ENCODE measurements around the gene UNC45A. TPM values are rescaled to one million over a fixed set of nuclear protein-coding genes. Genes with fewer than 3 reads are reported as not detected.
A peak's percentile ranks its signal among the peaks of the same experiment; 100 is the strongest.

Gene UNC45A
- total RNA-seq, 2 experiments from 2014 or later, result 46.1 to 68.0 TPM

- Histone ChIP-seq H3K9me3 (ENCODE audit: low read length) (no peaks in the 10 kb centered on the region), H3K36me3 (ENCODE audit: insufficient read depth, low read length) (peaks cover 25% of the 10 kb centered on the region; the same call in 1 of the 2 replicates), H3K79me2 (ENCODE audit: insufficient read depth, low read depth, low read length) (peaks cover 96% of the 10 kb centered on the region), H3K27ac (ENCODE audit: low read depth, low read length, poor library complexity, severe bottlenecking) (peak overlapping the region; percentile 3), H2AFZ (ENCODE audit: low read length) (no peak overlapping the region), H4K20me1 (ENCODE audit: insufficient read depth, low read length) (peaks cover 18% of the 10 kb centered on the region), H3K4me3 (ENCODE audit: low read depth, low read length, poor library complexity, severe bottlenecking) (peak overlapping the region; percentile 84), H3K9me2 (ENCODE audit: insufficient read depth, low read length) (no peaks in the 10 kb centered on the region), H3K4me1 (ENCODE audit: insufficient read depth, low read length, poor library complexity, severe bottlenecking) (peaks cover 59% of the 10 kb centered on the region), H3K4me2 (ENCODE audit: low read length) (peak overlapping the region; percentile 97)
- CTCF ChIA-PET (ENCODE audit: unreplicated experiment), result interaction anchor here (0.7 kb wide), 1 partner anchor 1167 kb away, joined by 4 read pairs; no protein-coding TSS in a partner anchor
- no TSS peak for BruUV-seq (replicated peaks)
- intact Hi-C loops (cut with micrococcal nuclease; ENCODE audit: unreplicated experiment), result loop anchor here (10.0 kb wide), 1 partner anchor 757 kb away; the partner anchor contains the start of genes CIB1 and GDPGP1
- POLR2A ChIA-PET, result interaction anchor here (0.7 kb wide), 1 partner anchor 58 kb away, joined by 4 read pairs; no protein-coding TSS in a partner anchor
- DNase-seq (ENCODE audit: low spot score), result peak; percentile 6
- no peak for TF ChIP-seq EZH2phosphoT487 (IDR thresholded peaks at IDR 0.05; ENCODE audit: borderline replicate concordance, low read depth, low read length)
- TF ChIP-seq CTCF (conservative IDR thresholded peaks at IDR 0.05; ENCODE audit: low read length), result no peak
Measured at GRCh38 chr15:90991587-90992285, 56.7 kb downstream of the UNC45A start.

DNA sequence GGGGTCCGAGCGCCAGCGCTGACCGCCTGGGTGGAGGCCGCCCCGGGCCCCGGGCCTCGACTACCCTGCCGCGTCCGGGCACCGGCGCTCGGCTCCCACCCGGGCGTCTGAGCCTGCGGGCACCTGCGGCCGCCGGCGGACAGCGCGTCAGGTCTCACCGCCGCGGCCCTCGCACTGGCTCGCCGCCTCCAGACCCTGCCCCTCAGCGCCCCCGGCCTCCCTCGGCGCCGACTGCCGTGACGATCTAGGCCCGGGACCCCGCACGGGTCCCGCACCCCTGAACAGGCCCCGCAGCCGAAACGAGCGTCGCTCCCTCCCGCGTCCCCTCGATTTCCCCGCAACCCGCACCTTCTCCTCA lies 59.0 kb downstream of the UNC45A start:
- Histone ChIP-seq H3K4me1 (ENCODE audit: insufficient read depth, low read length, poor library complexity, severe bottlenecking) (peaks cover 36% of the 10 kb centered on the region), H3K79me2 (ENCODE audit: insufficient read depth, low read depth, low read length) (peaks cover 74% of the 10 kb centered on the region), H2AFZ (ENCODE audit: low read length) (peak overlapping the region; percentile 55), H4K20me1 (ENCODE audit: insufficient read depth, low read length) (peaks cover 5% of the 10 kb centered on the region), H3K27ac (ENCODE audit: low read depth, low read length, poor library complexity, severe bottlenecking) (peak overlapping the region; percentile 68), H3K9me3 (ENCODE audit: low read length) (no peaks in the 10 kb centered on the region), H3K4me3 (ENCODE audit: low read depth, low read length, poor library complexity, severe bottlenecking) (peak overlapping the region; percentile 84), H3K9me2 (ENCODE audit: insufficient read depth, low read length) (no peaks in the 10 kb centered on the region), H3K4me2 (ENCODE audit: low read length) (peak overlapping the region; percentile 97), H3K36me3 (ENCODE audit: insufficient read depth, low read length) (peaks cover 43% of the 10 kb centered on the region)
- no peak for TF ChIP-seq EZH2phosphoT487 (IDR thresholded peaks at IDR 0.05; ENCODE audit: borderline replicate concordance, low read depth, low read length)
- TF ChIP-seq CTCF (conservative IDR thresholded peaks at IDR 0.05; ENCODE audit: low read length), result no peak
- CTCF ChIA-PET (ENCODE audit: unreplicated experiment), result no interaction called here
- POLR2A ChIA-PET, result interaction anchor here (0.5 to 1.2 kb wide), 5 partner anchors 9 to 1639 kb away, joined by 3 to 6 read pairs (median 3); partner anchors contain the start of gene UNC45A
- intact Hi-C loops (cut with micrococcal nuclease; ENCODE audit: unreplicated experiment), result loop anchor here (1.0 to 10.0 kb wide), 4 partner anchors 28 to 759 kb away; partner anchors contain the start of genes CIB1, GDPGP1, RCCD1 and UNC45A
- DNase-seq (ENCODE audit: low spot score), result peak; percentile 48
- no TSS peak for BruUV-seq (replicated peaks)
